Loucy (cell line): ENCODE measurements around the gene S1PR4.
A peak's percentile ranks its signal among the peaks of the same experiment; 100 is the strongest.

Source experiments
- H2AFZ ChIP-seq: fragments of 200-600 bp; sonication (generic); 2 replicates; pipeline ENCODE4 v1.6.0; 2016; ENCODE audit warnings: antibody characterized with exemption, mild to moderate bottlenecking, low read length, moderate library complexity
- H3F3A ChIP-seq: fragments of 200-600 bp; 2 replicates; pipeline ENCODE4 v1.6.0; 2016; ENCODE audit warnings: antibody characterized with exemption, low read depth, mild to moderate bottlenecking
- H3K27me3 ChIP-seq: fragments of 200-600 bp; sonication (generic); 2 replicates; pipeline ENCODE4 v1.6.1; 2014; ENCODE audit warnings: low read length, mild to moderate bottlenecking; ENCODE audit not compliant: insufficient read depth, poor library complexity, severe bottlenecking
- H3K36me3 ChIP-seq: fragments of 200-600 bp; sonication (generic); 2 replicates; pipeline ENCODE4 v1.6.1; 2016; ENCODE audit warnings: low read length; ENCODE audit not compliant: insufficient read depth
- H3K4me1 ChIP-seq: fragments of 200-600 bp; sonication (generic); 2 replicates; pipeline ENCODE4 v1.5.1; 2014; ENCODE audit warnings: low read length, mild to moderate bottlenecking; ENCODE audit not compliant: insufficient read depth, poor library complexity, severe bottlenecking
- H3K4me2 ChIP-seq: fragments of 200-600 bp; sonication (generic); 2 replicates; pipeline ENCODE4 v1.6.0; 2014; ENCODE audit warnings: antibody characterized with exemption, low read length, low read depth, mild to moderate bottlenecking; ENCODE audit not compliant: poor library complexity, severe bottlenecking
- H3K4me3 ChIP-seq: fragments of 200-600 bp; sonication (generic); 2 replicates; pipeline ENCODE4 v1.5.1; 2014; ENCODE audit warnings: low read length, mild to moderate bottlenecking, mixed read lengths; ENCODE audit not compliant: poor library complexity, severe bottlenecking
- H3K79me2 ChIP-seq: fragments of 200-600 bp; sonication (generic); 2 replicates; pipeline ENCODE4 v1.6.1; 2014; ENCODE audit warnings: low read length; ENCODE audit not compliant: insufficient read depth
- H3K9ac ChIP-seq: fragments of 200-600 bp; sonication (generic); 2 replicates; pipeline ENCODE4 v1.6.0; 2014; ENCODE audit warnings: mild to moderate bottlenecking, low read depth, low read length, moderate library complexity; ENCODE audit not compliant: poor library complexity, severe bottlenecking
- H3K9me2 ChIP-seq: fragments of 200-600 bp; sonication (generic); replicated peaks from 2 replicates; pipeline ENCODE4 v1.6.1; 2016; ENCODE audit warnings: low read depth, low read length, mixed read lengths
- H3K9me3 ChIP-seq: fragments of 200-600 bp; sonication (generic); 2 replicates; pipeline ENCODE4 v1.6.1; 2014; ENCODE audit warnings: mild to moderate bottlenecking, antibody characterized with exemption, low read length, low read depth; ENCODE audit not compliant: insufficient read depth
- H4K20me1 ChIP-seq: fragments of 200-600 bp; sonication (generic); 2 replicates; pipeline ENCODE4 v1.6.0; 2014; ENCODE audit warnings: antibody characterized with exemption, low read length, mild to moderate bottlenecking; ENCODE audit not compliant: insufficient read depth, poor library complexity, severe bottlenecking
- EZH2phosphoT487 ChIP-seq: fragments of 200-600 bp; IDR thresholded peaks from 2 replicates; pipeline ENCODE4 v1.6.1; 2018; ENCODE audit warnings: antibody characterized with exemption, mild to moderate bottlenecking, moderate library complexity, borderline replicate concordance
- TF ChIP-seq, protein P1 (sequence below): fragments of 200-600 bp; sonication (generic); conservative IDR thresholded peaks from 2 replicates; pipeline ENCODE4 v1.5.1; 2014; ENCODE audit warnings: mild to moderate bottlenecking, antibody characterized with exemption, low read length

Gene S1PR4

DNA sequence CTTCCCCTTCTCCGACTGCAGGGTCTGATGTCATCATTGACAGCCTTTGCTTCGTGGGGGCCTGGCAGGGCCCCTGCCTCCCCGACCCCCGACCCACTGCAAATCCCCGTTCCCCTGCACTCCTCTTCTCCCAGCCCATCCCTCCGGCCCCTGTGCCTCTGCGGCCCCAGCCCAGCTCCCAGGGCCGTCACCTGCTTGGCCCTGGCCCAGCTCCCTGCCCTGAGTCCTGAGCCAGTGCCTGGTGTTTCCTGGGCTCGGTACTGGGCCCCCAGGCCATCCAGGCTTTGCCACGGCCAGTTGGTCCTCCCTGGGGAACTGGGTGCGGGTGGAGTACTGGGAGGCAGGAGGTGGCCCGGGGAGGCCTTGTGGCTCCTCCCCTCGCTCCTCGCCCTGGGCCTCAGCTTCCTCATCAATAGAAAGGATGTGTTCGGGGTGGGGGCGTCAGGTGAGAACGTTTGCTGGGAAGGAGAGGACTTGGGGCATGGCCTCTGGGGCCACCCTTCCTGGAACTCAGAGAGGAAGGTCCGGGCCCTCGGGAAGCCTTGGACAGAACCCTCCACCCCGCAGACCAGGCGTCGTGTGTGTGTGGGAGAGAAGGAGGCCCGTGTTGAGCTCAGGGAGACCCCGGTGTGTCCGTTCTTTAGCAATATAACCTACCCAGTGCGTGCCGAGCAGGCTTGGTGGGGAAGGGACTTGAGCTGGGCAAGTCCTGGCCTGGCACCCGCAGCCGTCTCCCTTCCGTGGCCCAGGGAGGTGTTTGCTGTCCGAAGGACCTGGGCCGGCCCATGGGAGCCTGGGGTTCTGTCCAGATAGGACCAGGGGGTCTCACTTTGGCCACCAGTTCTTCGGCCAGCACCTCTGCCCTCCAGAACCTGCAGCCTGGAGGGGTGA, 30.0 kb downstream of the S1PR4 start:
- H3K27me3 ChIP-seq: no peaks in the 10 kb centered on the region
- H3K9me2 ChIP-seq: no peaks in the 10 kb centered on the region
- H3K4me1 ChIP-seq: no peaks in the 10 kb centered on the region
- no peaks in the 10 kb centered on the region for H4K20me1 ChIP-seq
- H2AFZ ChIP-seq: no peak overlapping the region
- H3K4me3 ChIP-seq: no peak overlapping the region
- H3K4me2 ChIP-seq: no peak overlapping the region
- no peaks in the 10 kb centered on the region for H3K36me3 ChIP-seq
- H3K79me2 ChIP-seq: no peaks in the 10 kb centered on the region
- no peak overlapping the region for H3K9ac ChIP-seq
- no peaks in the 10 kb centered on the region for H3K9me3 ChIP-seq
- H3F3A ChIP-seq: no peaks in the 10 kb centered on the region
- TF ChIP-seq, protein P1, sequence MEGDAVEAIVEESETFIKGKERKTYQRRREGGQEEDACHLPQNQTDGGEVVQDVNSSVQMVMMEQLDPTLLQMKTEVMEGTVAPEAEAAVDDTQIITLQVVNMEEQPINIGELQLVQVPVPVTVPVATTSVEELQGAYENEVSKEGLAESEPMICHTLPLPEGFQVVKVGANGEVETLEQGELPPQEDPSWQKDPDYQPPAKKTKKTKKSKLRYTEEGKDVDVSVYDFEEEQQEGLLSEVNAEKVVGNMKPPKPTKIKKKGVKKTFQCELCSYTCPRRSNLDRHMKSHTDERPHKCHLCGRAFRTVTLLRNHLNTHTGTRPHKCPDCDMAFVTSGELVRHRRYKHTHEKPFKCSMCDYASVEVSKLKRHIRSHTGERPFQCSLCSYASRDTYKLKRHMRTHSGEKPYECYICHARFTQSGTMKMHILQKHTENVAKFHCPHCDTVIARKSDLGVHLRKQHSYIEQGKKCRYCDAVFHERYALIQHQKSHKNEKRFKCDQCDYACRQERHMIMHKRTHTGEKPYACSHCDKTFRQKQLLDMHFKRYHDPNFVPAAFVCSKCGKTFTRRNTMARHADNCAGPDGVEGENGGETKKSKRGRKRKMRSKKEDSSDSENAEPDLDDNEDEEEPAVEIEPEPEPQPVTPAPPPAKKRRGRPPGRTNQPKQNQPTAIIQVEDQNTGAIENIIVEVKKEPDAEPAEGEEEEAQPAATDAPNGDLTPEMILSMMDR: no peak
- no peak for TF ChIP-seq EZH2phosphoT487

DNA sequence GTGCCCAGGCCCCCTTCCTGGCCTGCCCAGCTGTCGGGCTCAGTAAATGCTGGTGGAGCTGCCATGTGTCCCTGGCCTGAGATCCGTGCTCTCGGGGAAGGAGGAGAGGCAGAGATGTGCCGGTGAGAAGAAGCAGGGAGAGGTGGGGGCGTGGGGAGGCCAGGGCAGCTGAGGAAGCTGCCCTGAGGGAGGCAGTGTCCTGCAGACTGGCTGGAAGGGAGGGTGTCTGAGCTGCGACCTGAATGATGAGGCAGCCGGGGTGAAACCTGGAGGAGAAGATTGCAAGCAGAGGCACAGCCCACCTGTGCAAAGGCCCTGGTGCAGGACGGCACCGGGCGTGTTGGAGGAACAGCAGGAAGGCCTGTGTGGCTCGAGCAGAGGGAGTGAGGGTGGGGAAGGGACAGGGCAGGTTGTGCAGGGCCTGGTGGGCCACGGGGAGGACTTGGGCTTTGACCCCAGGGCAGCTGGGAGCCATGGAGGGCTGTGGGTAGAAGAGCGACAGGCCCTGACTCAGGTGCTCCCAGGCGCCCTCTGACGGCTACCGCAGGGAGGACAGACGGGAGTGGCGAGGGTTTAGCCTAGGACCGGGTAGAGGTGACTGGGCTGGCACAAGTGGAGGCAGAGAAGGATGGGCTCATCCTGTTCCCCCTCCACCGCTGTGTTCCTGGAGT, 31.9 kb downstream of the S1PR4 start:
- Histone ChIP-seq H4K20me1 (no peaks in the 10 kb centered on the region), H3K9ac (no peak overlapping the region), H3K36me3 (no peaks in the 10 kb centered on the region), H3K4me1 (no peaks in the 10 kb centered on the region), H3K4me2 (no peak overlapping the region), H3F3A (no peaks in the 10 kb centered on the region), H3K9me3 (no peaks in the 10 kb centered on the region), H3K79me2 (no peaks in the 10 kb centered on the region), H3K9me2 (no peaks in the 10 kb centered on the region), H3K4me3 (no peak overlapping the region), H2AFZ (no peak overlapping the region), H3K27me3 (no peaks in the 10 kb centered on the region)
- TF ChIP-seq, protein P1: peak; percentile 74
- TF ChIP-seq EZH2phosphoT487: no peak

DNA sequence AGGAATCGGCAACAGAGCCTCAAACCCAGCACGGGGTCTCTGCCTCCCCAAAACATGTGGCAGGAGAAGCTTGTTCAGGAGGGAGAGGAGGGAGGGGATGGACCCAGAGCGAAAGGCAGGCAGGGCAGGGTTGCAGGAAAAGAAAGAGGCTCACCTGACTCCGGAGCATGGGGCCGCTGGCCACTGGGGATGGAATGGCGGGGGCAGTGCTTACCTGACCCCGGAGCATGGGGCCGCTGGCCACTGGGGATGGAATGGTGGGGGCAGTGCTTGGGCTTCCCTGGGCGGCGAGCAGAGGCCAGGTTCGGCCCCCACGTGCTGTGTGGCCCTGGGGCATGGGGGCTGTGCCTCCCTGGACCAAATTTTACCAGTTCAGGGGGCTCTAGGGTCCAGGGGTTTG, 32.6 kb downstream of the S1PR4 start:
- no peaks in the 10 kb centered on the region for H3K9me3 ChIP-seq
- H3K36me3 ChIP-seq: no peaks in the 10 kb centered on the region
- H3K9me2 ChIP-seq: no peaks in the 10 kb centered on the region
- H3K4me1 ChIP-seq: no peaks in the 10 kb centered on the region
- H2AFZ ChIP-seq: no peak overlapping the region
- no peaks in the 10 kb centered on the region for H3K27me3 ChIP-seq
- no peaks in the 10 kb centered on the region for H3K79me2 ChIP-seq
- no peaks in the 10 kb centered on the region for H4K20me1 ChIP-seq
- TF ChIP-seq, protein P1: no peak
- TF ChIP-seq EZH2phosphoT487: no peak
- H3F3A ChIP-seq: no peaks in the 10 kb centered on the region
- no peak overlapping the region for H3K9ac ChIP-seq
- no peak overlapping the region for H3K4me3 ChIP-seq
- no peak overlapping the region for H3K4me2 ChIP-seq
